HCT116 (cell line): ENCODE results near the gene ADAMTS9. TPM values are rescaled to one million over a fixed set of nuclear protein-coding genes. Genes with fewer than 3 reads are reported as not detected.

Experiments used
- ATAC-seq: fragments of 200-7000 bp; cut with Tn5 transposase; 2 replicates; pipeline ENCODE4 v1.9.1; 2020; ENCODE audit warnings: mild to moderate bottlenecking, moderate library complexity
- BruUV-seq: library from RNA; stranded (reverse); fragments of 400-500 nt; replicated peaks from 2 replicates; lab custom pipeline; 2021; lab: Mats Ljungman, UMichigan
- CTCF ChIA-PET: fragments of 300-600 bp; sonication (Branson Sonifier 250); formaldehyde crosslinking; loops from one replicate; lab custom pipeline; 2021; ENCODE audit warnings: antibody characterized with exemption; lab: Charles Lee
- POLR2A ChIA-PET: fragments of 300-600, 350-600 bp; sonication (Branson Sonifier 250); formaldehyde crosslinking; loops from one replicate; lab custom pipeline; 2021; ENCODE audit warnings: antibody characterized with exemption; lab: Charles Lee
- RAD21 ChIA-PET, 2 experiments: fragments of 300-600 bp; sonication (Branson Sonifier 250); formaldehyde crosslinking; loops; one replicate each; lab custom pipeline; 2023; ENCODE audit warnings: low total read pairs in 2 of 2; ENCODE audit not compliant: uncharacterized antibody in 2 of 2, unreplicated experiment in 2 of 2, low non-redundant PET in 1 of 2; lab: Charles Lee
- DNase-seq: peaks from one replicate; pipeline ENCODE4 v3.0.0-alpha.2; 2010; ENCODE audit warnings: low read depth, low spot score
- H2AFZ ChIP-seq: fragments of 200-600 bp; shearing (Covaris generic), sonication (generic); 2 replicates; pipeline ENCODE4 v1.6.1; 2017; ENCODE audit warnings: low read depth, mixed run types, mixed read lengths, antibody characterized with exemption, low read length; ENCODE audit not compliant: poor library complexity, severe bottlenecking
- H3K27ac ChIP-seq: 2 replicates; pipeline ENCODE4 v1.5.1; 2012; ENCODE audit warnings: low read depth, low read length
- H3K27me3 ChIP-seq: fragments of 200-600 bp; sonication (generic); 2 replicates; pipeline ENCODE4 v1.6.1; 2016; ENCODE audit warnings: mixed run types, low read length, mixed read lengths; ENCODE audit not compliant: insufficient read depth
- H3K36me3 ChIP-seq, 2 experiments: fragments of 200-500 bp in 1 of 2; fragments of 200-600 bp in 1 of 2; sonication (Bioruptor generic) in 1 of 2; sonication (generic) in 1 of 2; 2 replicates each; pipeline versions ENCODE4 v1.5.1 to v1.6.1; 2014 to 2016; ENCODE audit warnings: low read length in 2 of 2, inconsistent platforms in 1 of 2, mixed read lengths in 1 of 2, mixed run types in 1 of 2; ENCODE audit not compliant: insufficient read depth in 2 of 2, control insufficient read depth in 1 of 2
- H3K4me1 ChIP-seq, 2 experiments: fragments of 200-600 bp in 1 of 2; sonication (generic) in 1 of 2; 2 replicates each; pipeline versions ENCODE4 v1.5.1 to v1.6.1; 2012 to 2017; ENCODE audit warnings: low read length in 2 of 2, inconsistent platforms in 1 of 2, mild to moderate bottlenecking in 1 of 2, mixed read lengths in 1 of 2, mixed run types in 1 of 2, moderate library complexity in 1 of 2; ENCODE audit not compliant: insufficient read depth in 2 of 2, control insufficient read depth in 1 of 2
- H3K4me2 ChIP-seq: fragments of 200-600 bp; sonication (generic); 2 replicates; pipeline ENCODE4 v1.6.1; 2017; ENCODE audit warnings: mixed run types, low read length, mixed read lengths
- H3K4me3 ChIP-seq, 2 experiments: fragments of 200-600 bp in 1 of 2; sonication (generic) in 1 of 2; replicated peaks in 1 of 2; 2 replicates each; pipeline ENCODE4 v1.5.1; 2011 to 2016; ENCODE audit warnings: low read length in 2 of 2, control low read depth in 1 of 2, low read depth in 1 of 2, mild to moderate bottlenecking in 1 of 2, mixed read lengths in 1 of 2, mixed run types in 1 of 2
- H3K79me2 ChIP-seq: fragments of 200-600 bp; sonication (generic); 2 replicates; pipeline ENCODE4 v1.6.1; 2017; ENCODE audit warnings: mild to moderate bottlenecking, mixed run types, low read length, moderate library complexity, mixed read lengths; ENCODE audit not compliant: insufficient read depth
- H3K9ac ChIP-seq: fragments of 200-600 bp; sonication (generic); 2 replicates; pipeline ENCODE4 v1.6.1; 2016; ENCODE audit warnings: low read length, mixed read lengths
- H3K9me2 ChIP-seq: fragments of 200-600 bp; sonication (generic), shearing (Covaris generic); 2 replicates; pipeline ENCODE4 v1.6.1; 2017; ENCODE audit warnings: mixed run types, mild to moderate bottlenecking, moderate library complexity; ENCODE audit not compliant: insufficient read depth
- H3K9me3 ChIP-seq, 2 experiments: fragments of 200-500 bp in 1 of 2; fragments of 200-600 bp in 1 of 2; sonication (Bioruptor generic) in 1 of 2; sonication (generic) in 1 of 2; 2 replicates each; pipeline ENCODE4 v1.6.1; 2014 to 2017; ENCODE audit warnings: low read length in 2 of 2, mixed read lengths in 2 of 2, inconsistent platforms in 1 of 2, low read depth in 1 of 2, mild to moderate bottlenecking in 1 of 2, mixed run types in 1 of 2, moderate library complexity in 1 of 2; ENCODE audit not compliant: control insufficient read depth in 1 of 2, insufficient read depth in 1 of 2
- H4K20me1 ChIP-seq: fragments of 200-600 bp; sonication (generic), shearing (Covaris generic); 2 replicates; pipeline ENCODE4 v1.6.1; 2017; ENCODE audit warnings: mixed run types, mild to moderate bottlenecking, moderate library complexity; ENCODE audit not compliant: insufficient read depth
- ATF3 ChIP-seq: IDR thresholded peaks from 2 replicates; pipeline ENCODE4 v1.6.1; 2012
- CBX3 ChIP-seq: IDR thresholded peaks from 2 replicates; pipeline ENCODE4 v1.6.1; 2012; ENCODE audit warnings: low read depth
- CEBPB ChIP-seq: IDR thresholded peaks from 2 replicates; pipeline ENCODE4 v1.6.1; 2012; ENCODE audit warnings: low read depth
- ELF1 ChIP-seq: IDR thresholded peaks from 2 replicates; pipeline ENCODE4 v1.6.1; 2012; ENCODE audit warnings: low read depth, borderline replicate concordance
- EZH2phosphoT487 ChIP-seq: fragments of 200-600 bp; IDR thresholded peaks from 2 replicates; pipeline ENCODE4 v1.6.1; 2018; ENCODE audit warnings: antibody characterized with exemption, borderline replicate concordance
- FOSL1 ChIP-seq: IDR thresholded peaks from 2 replicates; pipeline ENCODE4 v1.6.1; 2012; ENCODE audit warnings: low read depth
- POLR2AphosphoS5 ChIP-seq: IDR thresholded peaks from 2 replicates; pipeline ENCODE4 v1.6.1; 2011; ENCODE audit warnings: mild to moderate bottlenecking, low read depth, low read length, moderate library complexity
- RAD21 ChIP-seq: IDR thresholded peaks from 2 replicates; pipeline ENCODE4 v1.6.1; 2012; ENCODE audit warnings: low read depth, mild to moderate bottlenecking
- SP1 ChIP-seq: IDR thresholded peaks from 2 replicates; pipeline ENCODE4 v1.6.1; 2012; ENCODE audit warnings: low read depth
- intact Hi-C: fragments of 100-400 bp; cut with micrococcal nuclease; formaldehyde crosslinking; loops from 2 replicates; pipeline ENCODE4 v1.10.0; 2022
- total RNA-seq: library from RNA; stranded (reverse); gene quantifications from one replicate; pipeline ENCODE4 v1.2.1, GENCODE V29; 2021; ENCODE audit not compliant: unreplicated experiment
- TF ChIP-seq, protein P1 (sequence below): IDR thresholded peaks from 2 replicates; pipeline ENCODE4 v1.6.1; 2011; ENCODE audit warnings: mild to moderate bottlenecking, low read length, moderate library complexity; ENCODE audit not compliant: insufficient replicate concordance; ENCODE audit errors: extremely low read depth
- TF ChIP-seq, protein P2 (sequence below): IDR thresholded peaks from 2 replicates; pipeline ENCODE4 v1.6.1; 2012; ENCODE audit warnings: low read depth

ADAMTS9 gene
- total RNA-seq, 1 experiment from 2014 or later: 0.05 TPM

GRCh38 chr3:64561325-64561843 lies 126.4 kb downstream of the ADAMTS9 start:
- Histone ChIP-seq H3K4me3 (no peak overlapping the region), H3K79me2 (no peaks in the 10 kb centered on the region), H3K4me2 (no peak overlapping the region), H3K9ac (no peak overlapping the region), H2AFZ (no peak overlapping the region), H3K36me3 (no peaks in the 10 kb centered on the region), H3K9me2 (no peaks in the 10 kb centered on the region), H3K27ac (no peak overlapping the region), H3K9me3 (no peaks in the 10 kb centered on the region), H3K4me1 (no peaks in the 10 kb centered on the region), H4K20me1 (no peaks in the 10 kb centered on the region), H3K27me3 (peaks cover 28% of the 10 kb centered on the region; the same call in 1 of the 2 replicates)
- no peak for ATAC-seq
- ChIA-PET CTCF (no interaction called here), RAD21 (no interaction called here), POLR2A (no interaction called here)
- no peak for DNase-seq
- no TSS peak for BruUV-seq
- intact Hi-C loops: no loop called here
- TF ChIP-seq RAD21: no peak
- TF ChIP-seq, protein P1, sequence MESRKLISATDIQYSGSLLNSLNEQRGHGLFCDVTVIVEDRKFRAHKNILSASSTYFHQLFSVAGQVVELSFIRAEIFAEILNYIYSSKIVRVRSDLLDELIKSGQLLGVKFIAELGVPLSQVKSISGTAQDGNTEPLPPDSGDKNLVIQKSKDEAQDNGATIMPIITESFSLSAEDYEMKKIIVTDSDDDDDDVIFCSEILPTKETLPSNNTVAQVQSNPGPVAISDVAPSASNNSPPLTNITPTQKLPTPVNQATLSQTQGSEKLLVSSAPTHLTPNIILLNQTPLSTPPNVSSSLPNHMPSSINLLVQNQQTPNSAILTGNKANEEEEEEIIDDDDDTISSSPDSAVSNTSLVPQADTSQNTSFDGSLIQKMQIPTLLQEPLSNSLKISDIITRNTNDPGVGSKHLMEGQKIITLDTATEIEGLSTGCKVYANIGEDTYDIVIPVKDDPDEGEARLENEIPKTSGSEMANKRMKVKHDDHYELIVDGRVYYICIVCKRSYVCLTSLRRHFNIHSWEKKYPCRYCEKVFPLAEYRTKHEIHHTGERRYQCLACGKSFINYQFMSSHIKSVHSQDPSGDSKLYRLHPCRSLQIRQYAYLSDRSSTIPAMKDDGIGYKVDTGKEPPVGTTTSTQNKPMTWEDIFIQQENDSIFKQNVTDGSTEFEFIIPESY: no peak
- TF ChIP-seq EZH2phosphoT487: no peak
- no peak for TF ChIP-seq ELF1
- no peak for TF ChIP-seq CBX3
- no peak for TF ChIP-seq FOSL1
- TF ChIP-seq CEBPB: no peak
- TF ChIP-seq POLR2AphosphoS5: no peak

DNA sequence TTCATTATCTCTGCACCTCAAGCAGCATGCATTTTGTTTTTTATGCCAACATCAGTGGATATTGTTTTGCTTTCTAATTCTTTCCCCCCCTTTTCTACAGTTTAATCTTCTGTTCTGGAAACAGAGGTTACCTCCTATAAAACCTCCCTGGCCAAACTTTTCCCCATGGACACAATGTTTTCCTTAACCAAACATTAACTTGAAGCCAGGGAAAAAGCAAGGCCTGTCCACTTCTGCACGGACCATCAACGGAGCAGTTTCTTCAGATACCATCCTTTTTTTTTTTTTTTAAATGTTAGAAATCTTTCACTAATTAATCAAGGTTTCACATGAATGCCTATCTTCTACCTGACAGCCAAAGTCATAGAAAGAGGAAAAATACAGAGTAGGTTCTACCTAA lies 127.0 kb downstream of the ADAMTS9 start:
- ChIA-PET POLR2A (no interaction called here), RAD21 (no interaction called here)
- H4K20me1 ChIP-seq: no peaks in the 10 kb centered on the region
- TF ChIP-seq RAD21: no peak
- TF ChIP-seq ATF3: no peak
- TF ChIP-seq SP1: no peak
- TF ChIP-seq, protein P1: no peak
- no peak for TF ChIP-seq CBX3
- TF ChIP-seq, protein P2, sequence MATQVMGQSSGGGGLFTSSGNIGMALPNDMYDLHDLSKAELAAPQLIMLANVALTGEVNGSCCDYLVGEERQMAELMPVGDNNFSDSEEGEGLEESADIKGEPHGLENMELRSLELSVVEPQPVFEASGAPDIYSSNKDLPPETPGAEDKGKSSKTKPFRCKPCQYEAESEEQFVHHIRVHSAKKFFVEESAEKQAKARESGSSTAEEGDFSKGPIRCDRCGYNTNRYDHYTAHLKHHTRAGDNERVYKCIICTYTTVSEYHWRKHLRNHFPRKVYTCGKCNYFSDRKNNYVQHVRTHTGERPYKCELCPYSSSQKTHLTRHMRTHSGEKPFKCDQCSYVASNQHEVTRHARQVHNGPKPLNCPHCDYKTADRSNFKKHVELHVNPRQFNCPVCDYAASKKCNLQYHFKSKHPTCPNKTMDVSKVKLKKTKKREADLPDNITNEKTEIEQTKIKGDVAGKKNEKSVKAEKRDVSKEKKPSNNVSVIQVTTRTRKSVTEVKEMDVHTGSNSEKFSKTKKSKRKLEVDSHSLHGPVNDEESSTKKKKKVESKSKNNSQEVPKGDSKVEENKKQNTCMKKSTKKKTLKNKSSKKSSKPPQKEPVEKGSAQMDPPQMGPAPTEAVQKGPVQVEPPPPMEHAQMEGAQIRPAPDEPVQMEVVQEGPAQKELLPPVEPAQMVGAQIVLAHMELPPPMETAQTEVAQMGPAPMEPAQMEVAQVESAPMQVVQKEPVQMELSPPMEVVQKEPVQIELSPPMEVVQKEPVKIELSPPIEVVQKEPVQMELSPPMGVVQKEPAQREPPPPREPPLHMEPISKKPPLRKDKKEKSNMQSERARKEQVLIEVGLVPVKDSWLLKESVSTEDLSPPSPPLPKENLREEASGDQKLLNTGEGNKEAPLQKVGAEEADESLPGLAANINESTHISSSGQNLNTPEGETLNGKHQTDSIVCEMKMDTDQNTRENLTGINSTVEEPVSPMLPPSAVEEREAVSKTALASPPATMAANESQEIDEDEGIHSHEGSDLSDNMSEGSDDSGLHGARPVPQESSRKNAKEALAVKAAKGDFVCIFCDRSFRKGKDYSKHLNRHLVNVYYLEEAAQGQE: no peak
- TF ChIP-seq CEBPB: no peak

More for the DNA sequence above, 127.0 kb downstream of the ADAMTS9 start:
- Histone ChIP-seq H3K9me2 (no peaks in the 10 kb centered on the region), H3K9me3 (no peaks in the 10 kb centered on the region), H3K36me3 (no peaks in the 10 kb centered on the region), H3K27ac (no peak overlapping the region), H3K79me2 (no peaks in the 10 kb centered on the region), H3K4me3 (no peak overlapping the region), H2AFZ (no peak overlapping the region), H3K4me1 (no peaks in the 10 kb centered on the region), H3K4me2 (no peak overlapping the region), H3K9ac (no peak overlapping the region), H3K27me3 (peaks cover 28% of the 10 kb centered on the region; the same call in 1 of the 2 replicates)
- DNase-seq: no peak
- no TSS peak for BruUV-seq
- CTCF ChIA-PET: no interaction called here
- no peak for ATAC-seq
- intact Hi-C loops: no loop called here
